Measurements from ENCODE around the gene TALDO1.
A peak's percentile ranks its signal among the peaks of the same experiment; 100 is the strongest.

The TALDO1 gene

DNA sequence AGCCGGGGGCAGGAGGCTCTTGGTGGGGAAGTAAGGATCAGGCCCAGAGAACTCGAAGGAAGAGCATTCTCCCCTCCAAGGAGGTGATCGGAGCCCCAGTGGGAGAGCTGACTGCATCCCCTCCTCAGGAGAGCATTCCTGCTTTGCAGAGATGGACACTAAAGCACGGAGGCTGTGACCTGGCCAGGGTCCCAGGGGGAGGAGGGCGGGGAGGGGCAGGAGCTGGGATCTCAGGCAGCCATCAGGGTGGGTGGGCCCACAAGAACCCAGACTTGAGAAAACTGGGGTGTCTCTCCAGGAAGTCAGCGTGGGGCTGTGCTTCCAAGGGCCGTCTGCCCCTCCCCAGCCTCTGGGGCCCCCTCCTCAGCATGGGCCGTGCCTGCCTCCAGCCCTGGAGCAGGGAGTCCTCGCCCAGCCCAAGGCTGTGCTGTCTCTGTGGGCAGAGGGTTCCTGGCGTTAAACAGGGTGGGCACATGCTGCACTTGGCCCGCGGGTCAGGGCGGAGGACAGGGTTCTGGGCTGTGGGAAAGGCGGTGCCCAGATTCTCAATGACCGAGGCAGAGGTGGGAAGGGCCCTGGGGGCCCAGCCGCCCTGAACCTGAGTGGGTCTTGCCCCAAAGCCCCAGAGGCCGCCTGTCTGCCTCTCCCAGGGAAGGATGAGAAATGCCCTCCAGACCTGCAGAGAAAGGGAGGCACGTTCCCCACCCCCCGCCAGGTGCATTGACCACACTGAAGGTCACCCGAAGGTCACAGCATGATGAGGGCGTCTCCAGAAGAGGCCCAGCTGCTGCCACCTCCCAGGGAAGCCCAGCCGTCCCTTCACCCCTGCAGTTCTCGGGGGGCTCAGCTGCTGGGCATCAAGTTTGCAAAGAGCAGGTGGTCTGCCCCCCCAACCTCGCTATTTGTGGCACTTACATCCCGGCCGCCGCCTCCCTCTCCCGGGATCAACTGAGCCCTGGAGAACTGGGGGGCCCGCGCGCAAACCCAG, 42.0 kb downstream of the TALDO1 start:
- no peak for DNase-seq (ENCODE audit: extremely low read depth, low read depth)
- TF ChIP-seq, protein P1, sequence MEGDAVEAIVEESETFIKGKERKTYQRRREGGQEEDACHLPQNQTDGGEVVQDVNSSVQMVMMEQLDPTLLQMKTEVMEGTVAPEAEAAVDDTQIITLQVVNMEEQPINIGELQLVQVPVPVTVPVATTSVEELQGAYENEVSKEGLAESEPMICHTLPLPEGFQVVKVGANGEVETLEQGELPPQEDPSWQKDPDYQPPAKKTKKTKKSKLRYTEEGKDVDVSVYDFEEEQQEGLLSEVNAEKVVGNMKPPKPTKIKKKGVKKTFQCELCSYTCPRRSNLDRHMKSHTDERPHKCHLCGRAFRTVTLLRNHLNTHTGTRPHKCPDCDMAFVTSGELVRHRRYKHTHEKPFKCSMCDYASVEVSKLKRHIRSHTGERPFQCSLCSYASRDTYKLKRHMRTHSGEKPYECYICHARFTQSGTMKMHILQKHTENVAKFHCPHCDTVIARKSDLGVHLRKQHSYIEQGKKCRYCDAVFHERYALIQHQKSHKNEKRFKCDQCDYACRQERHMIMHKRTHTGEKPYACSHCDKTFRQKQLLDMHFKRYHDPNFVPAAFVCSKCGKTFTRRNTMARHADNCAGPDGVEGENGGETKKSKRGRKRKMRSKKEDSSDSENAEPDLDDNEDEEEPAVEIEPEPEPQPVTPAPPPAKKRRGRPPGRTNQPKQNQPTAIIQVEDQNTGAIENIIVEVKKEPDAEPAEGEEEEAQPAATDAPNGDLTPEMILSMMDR (IDR thresholded peaks at IDR 0.05; ENCODE audit: low read depth, low read length, missing control alignments): no peak
- peak overlapping the region; percentile 28 for H3K4me3 ChIP-seq (replicated peaks; ENCODE audit: low read depth, low read length)

DNA sequence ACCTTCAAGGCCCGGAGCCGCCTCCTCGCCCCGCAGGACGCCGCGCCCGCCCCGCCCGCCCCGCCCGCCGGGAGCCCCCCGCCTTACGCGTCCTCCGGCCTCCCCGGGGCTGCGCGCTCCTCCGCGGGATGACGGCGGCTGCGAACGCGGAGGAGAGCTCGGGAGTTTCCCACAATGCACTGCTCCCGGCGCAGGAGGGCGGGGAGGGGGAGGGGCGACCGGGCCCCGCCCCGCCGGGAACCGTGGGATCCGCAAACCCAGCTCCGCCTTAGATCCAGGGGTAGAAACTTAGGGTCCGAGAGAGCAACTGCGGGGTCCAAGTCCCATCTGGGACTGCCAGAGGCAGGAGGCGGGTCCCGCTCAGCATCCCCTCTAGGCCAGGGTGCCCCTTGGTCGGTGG, 42.7 kb downstream of the TALDO1 start, which contains the start of gene CEND1:
TSS of gene CEND1 (minus strand) at position 148 of the 400 bp plus-strand sequence. CDS start 1,514 bp downstream, outside the sequence.
- peak within 1 kb of the TSS; percentile 28 for H3K4me3 ChIP-seq (replicated peaks; ENCODE audit: low read depth, low read length)
- DNase-seq (ENCODE audit: extremely low read depth, low read depth): no peak

DNA sequence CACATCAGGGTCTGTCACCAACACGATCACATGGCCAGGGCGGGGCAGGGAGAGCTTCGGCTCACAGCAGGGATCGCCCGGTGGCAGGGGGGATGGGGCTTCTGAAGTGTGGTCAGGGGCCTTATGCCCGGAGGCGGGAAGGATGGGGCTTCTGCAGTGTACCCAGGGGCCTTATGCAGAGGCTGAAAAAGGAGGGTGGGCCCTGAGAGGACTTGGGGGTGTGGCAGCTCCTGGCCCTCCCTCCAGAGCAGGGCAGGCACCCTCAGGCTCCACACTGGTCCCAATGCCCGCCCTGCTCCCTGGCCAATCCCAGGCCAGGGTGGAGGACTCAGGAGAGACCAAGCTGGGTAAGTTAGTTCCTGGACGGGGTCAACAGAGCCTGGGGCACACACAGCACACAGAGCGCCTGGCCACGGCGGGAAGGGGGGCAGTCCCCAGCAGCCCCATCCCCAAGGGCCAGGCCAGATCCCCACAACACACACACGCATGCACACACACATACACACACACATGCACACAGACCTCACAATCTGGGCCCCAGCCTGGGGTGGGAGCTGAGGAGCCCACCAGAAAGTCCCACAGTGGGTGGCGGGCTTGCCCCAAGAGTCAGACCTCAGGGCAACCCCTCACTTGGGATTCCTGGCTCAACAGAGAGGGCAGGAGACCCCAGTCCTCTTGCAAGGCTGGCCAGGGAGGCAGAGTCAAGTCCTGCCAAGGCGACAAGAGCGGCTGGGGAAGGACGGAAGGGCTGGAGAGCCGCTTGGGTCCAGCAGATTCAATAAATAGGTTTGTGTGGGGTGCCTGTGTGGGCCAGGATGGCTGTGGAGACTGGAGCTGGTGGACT, 43.7 kb downstream of the TALDO1 start:
- DNase-seq (ENCODE audit: extremely low read depth, low read depth): no peak

More for the DNA sequence above, 42.7 kb downstream of the TALDO1 start, which contains the start of gene CEND1:
- TF ChIP-seq, protein P1 (IDR thresholded peaks at IDR 0.05; ENCODE audit: low read depth, low read length, missing control alignments): no peak

DNA sequence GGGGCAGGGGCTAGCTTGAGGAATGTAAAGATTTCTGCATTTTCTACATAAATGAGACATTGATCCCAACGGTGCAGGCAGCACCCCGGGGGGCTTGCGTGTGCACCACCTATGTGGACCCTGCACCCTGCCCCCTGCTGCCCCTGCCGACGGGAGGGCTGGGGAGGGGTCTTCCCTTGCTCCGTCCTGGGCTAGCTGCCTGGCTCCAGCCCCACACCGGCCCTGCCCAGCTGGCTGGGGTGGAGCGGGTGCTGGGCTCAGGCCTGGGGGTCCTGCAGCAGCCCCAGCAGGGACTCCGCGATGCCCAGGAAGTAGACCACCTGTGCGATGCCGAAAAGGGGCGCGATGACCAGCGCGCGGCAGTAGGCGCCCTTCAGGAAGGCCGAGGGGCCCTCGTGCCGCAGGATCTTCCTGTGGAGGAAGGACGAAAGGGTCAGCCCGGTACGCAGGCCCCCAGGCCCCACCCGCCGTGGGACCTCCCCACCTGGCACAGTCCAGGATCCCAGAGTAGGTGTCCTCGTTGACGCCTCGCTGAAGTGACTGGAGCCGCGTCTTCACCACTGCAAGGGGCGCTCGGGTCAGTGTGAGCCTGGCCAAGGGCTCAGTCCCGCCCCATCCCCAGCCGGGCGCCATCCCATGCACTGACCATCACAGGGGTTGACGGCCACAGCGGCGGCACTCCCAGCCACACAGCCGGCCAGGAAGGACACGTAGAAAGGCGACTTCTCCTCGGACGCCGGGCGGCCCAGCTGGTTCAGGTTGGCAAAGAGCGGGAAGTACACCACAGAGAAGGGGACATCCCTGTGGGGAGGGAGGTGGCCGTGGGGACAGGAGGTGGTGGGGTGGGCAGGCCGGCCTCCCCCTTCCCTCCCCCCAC, 44.6 kb downstream of the TALDO1 start:
- DNase-seq (ENCODE audit: extremely low read depth, low read depth): no peak

More for the DNA sequence above, 43.7 kb downstream of the TALDO1 start:
- TF ChIP-seq, protein P1 (IDR thresholded peaks at IDR 0.05; ENCODE audit: low read depth, low read length, missing control alignments): no peak
- no peak overlapping the region for H3K4me3 ChIP-seq (replicated peaks; ENCODE audit: low read depth, low read length)

DNA sequence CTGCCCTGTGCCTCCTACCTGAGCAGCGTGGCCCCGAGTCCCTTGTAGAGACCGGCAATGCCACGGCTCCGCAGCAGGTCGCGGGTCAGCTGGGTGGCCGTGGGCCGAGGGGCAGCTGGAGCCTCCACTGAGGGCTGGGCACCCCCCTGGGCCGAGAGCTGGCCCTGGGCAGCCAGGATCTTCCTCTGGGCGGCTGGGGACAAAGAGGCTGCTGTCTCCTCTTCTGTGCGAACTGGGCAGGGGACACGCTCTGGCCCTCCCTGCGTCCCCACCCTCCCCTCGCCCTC, 45.2 kb downstream of the TALDO1 start:
- TF ChIP-seq, protein P1 (IDR thresholded peaks at IDR 0.05; ENCODE audit: low read depth, low read length, missing control alignments): no peak
- DNase-seq (ENCODE audit: extremely low read depth, low read depth): no peak

More for the DNA sequence above, 44.6 kb downstream of the TALDO1 start:
- TF ChIP-seq, protein P1 (IDR thresholded peaks at IDR 0.05; ENCODE audit: low read depth, low read length, missing control alignments): no peak
- no peak overlapping the region for H3K4me3 ChIP-seq (replicated peaks; ENCODE audit: low read depth, low read length)

DNA sequence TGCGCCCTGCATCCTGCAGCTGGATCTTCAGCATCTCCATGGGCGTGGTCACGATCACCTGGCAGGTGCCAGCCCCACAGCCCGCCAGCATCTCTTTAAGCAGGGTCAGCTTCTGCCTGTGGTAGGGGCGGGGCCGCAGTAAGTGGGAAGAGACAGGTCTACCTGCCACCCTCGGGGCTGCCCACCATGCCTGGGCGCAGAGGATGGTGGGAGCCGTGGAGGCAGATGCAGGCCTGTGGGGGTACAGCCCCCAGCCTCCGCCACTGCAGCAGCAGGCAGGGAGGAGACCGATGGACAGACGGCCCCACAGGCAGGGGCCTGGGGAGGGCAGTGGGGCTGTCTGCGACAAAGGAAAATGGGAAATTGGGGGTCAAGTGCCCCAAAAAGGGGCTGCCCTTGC, 45.6 kb downstream of the TALDO1 start:
- TF ChIP-seq, protein P1 (IDR thresholded peaks at IDR 0.05; ENCODE audit: low read depth, low read length, missing control alignments): no peak
- no peak overlapping the region for H3K4me3 ChIP-seq (replicated peaks; ENCODE audit: low read depth, low read length)

More for the DNA sequence above, 45.2 kb downstream of the TALDO1 start:
- H3K4me3 ChIP-seq (replicated peaks; ENCODE audit: low read depth, low read length): no peak overlapping the region

More for the DNA sequence above, 45.6 kb downstream of the TALDO1 start:
- no peak for DNase-seq (ENCODE audit: extremely low read depth, low read depth)

Data from HFF-Myc (cell line).